ENCODE measurements around the gene LY6G5C. TPM values are rescaled to one million over a fixed set of nuclear protein-coding genes. Genes with fewer than 3 reads are reported as not detected.
A peak's percentile ranks its signal among the peaks of the same experiment; 100 is the strongest.

Gene LY6G5C
- total and polyA plus RNA-seq, 2 of the 13 experiments (the other 11 are each of a cell fraction or from before 2014, with no cell fraction given) = 0.33 to 0.55 TPM

- TF ChIP-seq KIAA2018 (CRISPR knock-in tag; IDR thresholded peaks at IDR 0.05; ENCODE audit: borderline replicate concordance) (no peak), ARID3A (IDR thresholded peaks at IDR 0.05; ENCODE audit: low read depth, low read length) (no peak), HDAC1 (CRISPR knock-in tag; IDR thresholded peaks at IDR 0.05) (no peak), JDP2 (CRISPR knock-in tag; IDR thresholded peaks at IDR 0.05; ENCODE audit: borderline replicate concordance) (no peak), ZHX1 (CRISPR knock-in tag; IDR thresholded peaks at IDR 0.05; ENCODE audit: low read depth) (no peak), ZSCAN22 (CRISPR knock-in tag; IDR thresholded peaks at IDR 0.05) (no peak), CC2D1A (CRISPR knock-in tag; IDR thresholded peaks at IDR 0.05) (no peak), GMEB2 (CRISPR knock-in tag; IDR thresholded peaks at IDR 0.05; ENCODE audit: low read depth) (no peak), KLF12 (CRISPR knock-in tag; IDR thresholded peaks at IDR 0.05; ENCODE audit: borderline replicate concordance) (no peak), MED8 (CRISPR knock-in tag; IDR thresholded peaks at IDR 0.05; ENCODE audit: insufficient replicate concordance) (no peak), ZNF138 (CRISPR knock-in tag; IDR thresholded peaks at IDR 0.05; ENCODE audit: low read depth) (no peak), KMT2B (CRISPR knock-in tag; IDR thresholded peaks at IDR 0.05) (0 out of 2 replicates have a peak, but pooled peaks have one; percentile 23), SMAD3 (CRISPR knock-in tag; IDR thresholded peaks at IDR 0.05) (no peak)
Measured at GRCh38 chr6:31717499-31718222, 36.8 kb upstream of the LY6G5C start (continued).
